Dedifferentiated amniotic fluid mesenchymal stem cell (primary cell): ENCODE measurements around the gene LIG4.
"Not testable (repeated sequence)": the region's sequence is repeated elsewhere in the genome, so short reads cannot be mapped to it uniquely, and the experiment has no call there.

ENCODE experiments used
- DNase-seq: peaks from one replicate; pipeline ENCODE4 v3.0.0-alpha.2; 2016; ENCODE audit errors: extremely low spot score

The LIG4 gene

DNA sequence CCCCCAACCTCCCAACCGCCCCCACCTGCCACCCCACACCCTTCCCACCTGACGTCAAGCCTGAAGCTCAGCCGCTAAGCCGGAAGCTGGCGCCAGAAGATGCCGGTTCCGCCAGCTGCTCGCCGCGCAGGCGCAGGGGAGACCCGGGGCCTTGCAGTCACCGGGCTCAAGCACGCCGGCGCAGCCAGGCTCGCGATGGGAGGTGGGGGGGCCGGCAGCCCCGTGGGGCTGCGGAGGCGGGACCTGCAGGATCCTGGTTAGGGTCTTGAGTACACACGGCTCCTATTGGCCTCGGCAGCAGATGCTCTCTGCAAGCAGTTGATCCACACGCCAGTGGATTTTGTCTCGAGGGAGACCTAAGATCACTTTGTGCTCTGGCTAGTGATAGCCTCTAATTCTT is at the start of gene LIG4:
Gene LIG4 (minus strand): TSS at position 101 of the 400 bp plus-strand sequence. CDS start 4,268 bp downstream, outside the sequence.
- peak; percentile 90 for DNase-seq

DNA sequence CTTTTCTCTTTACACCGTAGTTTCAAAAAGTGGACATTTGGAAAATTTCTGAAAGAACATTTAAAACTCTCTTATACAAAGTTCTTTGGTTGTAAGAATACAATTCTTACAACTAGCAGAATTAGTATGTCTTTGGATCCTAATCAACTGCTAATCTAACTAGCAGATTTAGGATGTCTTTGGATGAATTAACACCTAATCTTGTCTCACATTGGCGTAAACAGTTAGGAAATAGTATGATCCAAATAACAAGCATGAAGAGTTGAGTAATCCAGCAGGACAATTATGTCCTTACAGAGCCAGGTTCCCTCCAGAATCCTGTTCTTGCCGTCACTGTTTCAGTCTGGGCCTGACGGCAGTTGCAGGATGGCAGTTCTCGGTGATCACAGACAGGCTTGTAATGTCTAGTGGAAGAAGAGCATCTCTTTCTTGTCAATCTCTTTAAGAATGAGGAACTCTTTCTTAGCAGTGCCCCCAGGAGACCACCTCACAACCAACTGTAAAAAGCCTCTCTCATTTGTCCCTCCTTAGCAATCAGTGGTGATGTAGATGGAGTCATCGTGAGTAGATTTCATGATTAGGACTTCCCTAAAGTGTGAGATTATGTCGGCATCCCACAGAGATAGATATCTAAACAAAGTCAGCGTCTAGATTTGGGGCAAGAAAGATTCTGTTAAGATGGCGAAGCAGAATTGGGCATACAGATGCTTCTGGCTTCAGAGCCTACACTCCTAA is 48.5 kb upstream of the LIG4 start:
- no peak for DNase-seq

DNA sequence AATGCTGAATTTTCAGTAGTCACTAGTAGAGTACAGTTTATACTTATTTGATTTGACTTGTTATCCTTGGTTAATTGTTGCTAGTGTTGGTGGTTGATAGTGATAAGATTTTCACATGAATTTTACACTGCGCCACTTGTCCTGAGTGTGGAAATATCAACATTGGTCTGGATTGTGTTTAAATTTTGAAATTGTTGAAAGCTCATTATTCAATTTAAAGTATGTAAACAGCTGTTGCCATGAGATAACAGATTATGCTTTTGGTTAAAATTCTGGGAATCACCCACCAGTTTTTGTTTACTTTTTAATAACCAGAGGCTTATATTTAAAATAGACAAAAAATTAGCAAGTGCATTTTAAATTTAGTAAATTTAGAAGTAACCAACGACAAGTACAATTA is 41.9 kb upstream of the LIG4 start:
- DNase-seq: no peak

DNA sequence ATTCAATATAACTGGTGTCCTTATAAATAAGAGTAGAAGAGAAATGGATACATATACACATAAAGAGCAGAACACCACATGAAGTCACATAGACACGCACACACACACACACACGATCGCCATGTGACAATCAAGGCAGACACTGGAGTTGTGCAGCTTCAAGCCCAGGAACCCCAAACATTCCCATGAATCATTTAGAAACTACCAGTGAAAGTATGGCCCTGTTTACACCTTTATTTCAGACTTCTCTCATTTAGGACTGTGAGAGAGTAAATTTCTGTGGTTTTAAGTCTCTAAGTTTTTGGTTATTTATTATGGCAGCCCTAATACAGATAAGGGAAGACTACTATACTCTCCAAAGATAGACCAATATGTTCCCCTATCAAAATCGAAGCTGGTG is 33.8 kb upstream of the LIG4 start:
- no peak for DNase-seq

DNA sequence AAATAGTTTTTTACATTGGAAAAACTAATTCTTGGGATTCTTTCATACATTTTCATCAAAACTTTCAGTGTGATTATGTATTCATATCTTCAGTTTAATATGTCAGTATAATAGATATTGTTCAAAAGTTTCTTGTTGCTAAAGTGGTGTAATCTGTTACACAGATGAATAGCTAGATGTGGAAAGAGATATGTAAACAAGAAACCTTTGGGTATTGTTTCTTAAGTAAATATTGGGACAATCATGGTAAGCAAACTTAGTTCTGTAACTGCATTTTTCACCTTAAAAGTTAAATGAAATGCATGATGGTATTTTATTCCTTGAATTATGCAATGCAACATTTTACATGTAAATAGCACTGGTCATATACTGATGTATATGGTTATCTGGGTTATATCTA is 15.0 kb upstream of the LIG4 start:
- no peak for DNase-seq

DNA sequence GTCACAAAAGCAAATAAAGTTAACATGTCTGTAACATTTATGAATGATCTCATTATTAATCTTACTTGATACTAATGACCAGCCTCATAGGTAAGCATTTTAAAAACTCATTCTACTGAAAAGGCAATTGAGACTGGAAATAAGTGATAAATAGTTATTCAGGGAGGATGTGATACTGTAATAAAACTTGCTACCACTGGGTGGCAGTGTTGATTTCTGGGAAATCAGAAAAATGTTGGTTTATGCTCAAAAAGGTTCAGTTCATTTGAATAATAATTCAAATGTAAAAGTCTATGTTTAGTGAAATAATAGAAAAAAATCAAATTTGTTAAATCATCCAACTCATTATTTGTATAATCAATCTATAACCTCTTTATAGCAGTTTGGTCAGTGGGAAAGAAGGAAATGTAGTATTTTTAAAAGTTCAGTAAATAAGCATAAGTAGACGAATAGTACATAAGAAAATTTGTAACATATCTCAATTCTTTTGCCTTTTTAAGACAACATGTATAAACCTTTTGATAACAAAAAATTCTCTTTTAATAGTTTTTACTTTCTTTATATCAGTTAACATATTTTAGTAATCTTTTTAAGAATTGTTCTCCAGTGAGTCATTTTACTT is 12.4 kb upstream of the LIG4 start:
- DNase-seq: peak; percentile 61

DNA sequence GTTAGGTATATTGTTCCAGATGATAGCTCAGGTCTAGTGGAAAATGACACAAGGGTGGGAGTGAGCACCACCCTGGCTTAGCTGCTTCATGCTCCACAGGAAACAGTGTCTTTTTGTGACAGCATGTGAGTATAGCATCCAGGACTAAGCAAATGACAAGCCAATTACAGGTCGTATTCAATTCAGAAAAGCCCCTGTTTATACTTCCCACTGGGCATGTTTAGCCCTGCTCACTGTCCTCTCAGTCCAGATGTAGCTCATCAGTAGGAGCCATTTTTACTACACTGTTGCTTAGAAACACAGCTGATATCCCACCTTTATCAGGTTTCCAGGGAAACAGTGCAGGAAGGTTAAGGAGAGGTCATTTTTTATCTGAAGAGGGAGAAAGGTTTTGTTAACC is 10.8 kb upstream of the LIG4 start:
- DNase-seq: no peak

DNA sequence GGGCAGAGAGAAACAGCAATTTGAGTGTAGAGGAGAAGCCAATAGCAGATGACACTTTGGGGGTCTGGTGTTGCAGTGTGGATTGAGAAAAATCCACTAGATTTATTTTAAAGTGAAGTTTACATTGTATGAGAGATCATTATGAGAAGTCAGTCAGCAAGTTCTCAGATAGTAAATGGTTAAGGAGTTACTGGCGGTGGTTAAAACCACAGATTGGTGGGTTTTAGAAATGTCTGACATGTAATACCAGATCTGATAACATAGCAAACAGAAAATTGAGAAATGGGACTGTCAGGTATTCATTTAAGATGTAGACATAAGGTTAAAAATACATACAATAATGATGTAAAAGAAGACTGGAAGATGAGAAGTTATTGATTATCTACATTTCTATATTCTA is 10.1 kb upstream of the LIG4 start:
- DNase-seq: no peak

DNA sequence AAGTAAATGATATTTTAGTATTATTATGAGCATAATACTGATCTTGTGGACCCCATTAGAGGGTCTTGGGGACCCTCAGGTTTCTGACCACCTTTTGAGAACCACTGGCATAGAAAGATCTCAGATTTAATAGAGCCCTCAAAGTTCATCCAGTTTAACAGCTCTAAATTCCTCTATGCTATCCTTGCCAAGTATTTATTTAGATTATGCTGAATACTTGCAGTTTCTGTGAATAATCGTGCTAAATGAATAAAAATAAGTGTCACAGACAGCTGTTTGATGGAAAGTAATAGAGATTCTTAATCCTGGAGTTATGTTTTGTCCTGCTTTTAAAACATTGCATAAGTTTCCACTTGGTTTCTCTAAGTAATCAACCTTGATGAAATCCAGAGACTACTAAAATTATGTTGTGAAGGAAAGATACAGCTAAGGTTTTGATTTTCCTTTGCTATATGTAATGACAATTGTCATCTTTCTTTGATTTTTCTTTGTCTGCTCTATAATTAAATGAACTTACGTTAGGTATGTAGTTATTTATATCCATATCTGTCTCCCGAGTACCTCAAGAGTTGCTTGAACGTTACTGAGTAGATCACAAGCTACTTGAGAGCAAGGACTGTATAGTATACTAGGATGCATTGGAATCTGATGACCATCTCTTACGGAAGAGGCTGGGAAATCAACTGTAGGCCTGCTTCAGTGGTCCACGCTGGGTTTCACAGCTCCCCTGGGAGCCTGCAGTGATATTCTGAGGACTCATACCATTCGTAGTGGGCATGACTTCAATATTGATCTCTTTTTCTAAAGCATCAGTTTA is 8.6 kb upstream of the LIG4 start:
- no peak for DNase-seq

DNA sequence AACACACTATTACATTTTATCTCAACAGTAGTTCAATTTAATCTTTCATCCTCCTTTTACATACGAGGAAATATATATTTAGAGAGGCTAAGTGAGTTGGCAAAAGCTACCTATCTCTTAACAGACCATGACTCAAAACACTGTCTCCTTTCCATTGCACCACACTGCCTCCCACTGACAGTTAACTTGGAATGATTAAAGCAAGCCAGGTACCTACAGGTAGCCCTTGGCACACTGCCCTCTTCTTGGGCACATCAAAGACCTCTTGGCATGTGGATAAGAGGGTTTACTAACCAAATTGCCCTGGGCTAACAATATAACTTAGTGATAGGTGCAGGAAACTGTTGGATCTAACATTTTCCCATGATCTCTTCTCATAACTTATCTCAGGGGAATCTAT is 4.7 kb upstream of the LIG4 start:
- DNase-seq: no peak

DNA sequence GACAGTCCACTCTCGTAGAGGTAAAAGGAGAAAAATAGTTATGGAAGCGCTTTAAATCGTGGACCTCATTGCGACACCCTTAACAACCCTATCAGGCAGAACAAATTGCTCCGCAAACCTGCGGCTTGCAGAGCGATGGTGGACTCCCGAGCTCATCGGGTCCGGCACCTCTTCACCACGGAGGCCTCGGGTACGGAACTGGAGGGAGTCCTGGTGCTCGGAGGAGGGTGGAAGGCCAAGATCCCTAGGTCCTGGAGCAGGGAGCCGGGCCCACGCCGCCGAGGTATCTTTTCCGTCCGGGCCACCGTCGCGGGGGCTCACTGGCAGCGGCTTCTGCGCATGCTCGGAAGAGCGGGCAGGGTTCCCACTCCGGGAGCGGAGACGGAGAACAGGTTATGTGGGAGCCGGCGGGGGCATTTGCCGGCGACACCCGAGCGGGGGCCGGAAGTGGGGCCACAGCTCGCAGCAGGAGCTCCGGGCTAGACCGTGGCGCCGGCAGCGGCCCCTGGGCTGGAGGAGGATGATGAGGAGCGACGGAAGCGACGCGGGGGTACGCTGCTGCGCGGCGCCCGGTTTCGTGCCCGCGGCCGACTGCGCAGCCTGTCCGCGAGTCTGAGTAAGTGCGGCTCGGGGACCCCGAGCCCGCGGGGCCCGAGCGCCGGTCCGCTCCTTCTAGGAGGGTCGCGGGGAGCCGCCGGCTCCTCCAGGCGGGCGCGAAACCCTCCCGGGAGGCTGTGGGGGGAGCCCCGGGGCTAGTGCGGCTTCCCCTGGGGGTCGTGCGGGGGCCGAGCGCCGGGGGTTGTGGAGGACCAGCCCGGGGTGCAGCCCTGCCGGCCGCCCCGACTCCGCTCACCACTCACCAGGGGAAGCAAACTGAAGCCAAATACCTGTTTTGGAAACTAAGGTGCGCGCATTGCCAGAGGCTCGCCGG is 3.0 kb upstream of the LIG4 start, which contains the start of gene ABHD13:
Gene ABHD13 (plus strand): TSS at position 349 of the 931 bp plus-strand sequence. CDS start 10,827 bp downstream, outside the sequence.
- DNase-seq: peak; percentile 76

DNA sequence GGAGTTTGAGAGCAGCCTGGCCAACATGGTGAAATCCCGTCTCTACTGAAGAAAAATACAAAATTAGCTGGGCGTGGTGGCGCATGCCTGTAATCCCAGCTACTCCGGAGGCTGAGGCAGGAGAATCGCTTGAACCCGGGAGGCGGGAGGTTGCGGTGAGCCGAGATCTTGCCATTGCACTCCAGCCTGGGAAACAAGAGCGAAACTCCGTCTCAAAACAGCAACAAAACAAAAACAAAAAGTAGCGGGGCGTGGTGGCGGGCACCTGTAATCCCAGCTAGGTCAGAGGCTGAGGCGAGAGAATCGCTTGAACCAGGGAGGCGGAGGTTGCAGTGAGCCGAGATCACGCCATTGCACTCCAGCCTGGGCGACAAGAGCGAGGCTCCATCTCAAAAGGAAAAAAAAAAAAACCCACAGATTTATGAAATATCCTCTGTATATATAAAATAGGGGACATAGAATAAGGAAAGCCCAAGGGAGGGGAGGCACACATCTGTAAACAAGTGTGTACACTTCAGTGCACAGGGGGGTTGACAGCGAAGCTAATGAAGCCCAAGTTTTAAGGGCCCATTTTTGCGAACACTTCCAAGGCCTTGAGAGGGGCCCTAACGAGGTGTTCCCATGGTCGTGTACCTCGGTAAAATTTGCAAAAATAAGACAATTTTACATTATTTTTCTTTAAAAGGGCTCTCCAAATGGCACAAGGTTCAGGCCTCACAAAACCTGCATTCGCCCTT is 2.1 kb upstream of the LIG4 start:
- DNase-seq: not testable (repeated sequence)

DNA sequence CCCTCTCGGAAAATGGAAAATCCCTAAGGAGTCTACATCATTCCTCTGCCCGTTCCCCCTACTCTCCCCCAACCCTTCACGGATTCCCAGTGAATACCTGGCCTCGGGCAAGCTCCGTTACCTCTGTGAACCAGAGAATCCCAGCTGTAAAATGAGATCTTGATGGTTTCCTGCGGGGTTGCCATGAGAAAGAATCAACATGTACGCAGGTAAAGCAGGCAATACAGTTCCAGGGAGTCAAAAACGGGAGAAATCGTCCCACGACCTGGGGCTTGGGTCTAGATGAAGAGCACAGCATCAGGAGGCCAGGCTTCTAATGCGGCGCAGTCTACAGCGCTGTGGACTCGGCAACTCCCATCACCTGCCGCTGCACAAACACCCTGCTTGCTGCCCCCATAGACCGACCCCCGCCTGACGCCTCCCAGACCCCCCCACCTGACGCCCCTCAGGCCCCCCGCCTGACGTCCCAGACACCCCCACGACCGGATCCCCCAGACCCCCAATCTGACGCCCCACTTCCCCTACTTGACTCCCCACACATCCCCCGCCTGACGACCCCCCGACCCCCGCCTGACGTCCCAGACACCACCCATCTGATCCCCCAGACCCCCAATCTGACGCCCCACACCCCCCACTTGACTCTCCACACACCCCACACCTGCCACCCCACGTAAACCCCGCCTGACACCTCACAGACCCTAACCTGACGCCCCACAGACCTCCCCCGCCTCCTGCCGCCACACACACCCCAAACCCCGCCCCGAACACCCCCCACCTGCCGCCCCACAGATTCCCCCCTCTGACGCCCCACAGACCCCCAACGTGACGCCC is 680 bp downstream of the LIG4 start:
- DNase-seq: no peak

DNA sequence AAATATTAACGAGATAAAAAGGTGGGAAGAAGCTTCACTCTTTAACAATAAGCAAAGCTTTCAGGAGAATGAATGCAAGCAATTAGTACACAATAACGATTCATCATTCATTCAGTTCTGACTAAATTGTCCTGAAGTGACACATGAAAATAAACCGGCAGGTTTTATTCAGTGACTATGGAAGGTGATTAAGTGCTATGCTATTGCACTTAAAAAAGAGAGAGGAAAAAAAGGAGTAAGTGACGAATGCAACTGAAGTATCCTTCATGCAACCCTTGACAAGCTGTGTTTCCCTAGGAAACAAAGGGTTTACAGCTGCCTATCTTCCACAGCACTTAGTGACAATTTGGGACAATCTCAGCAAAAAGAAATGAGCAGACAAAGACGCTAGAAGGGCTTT is 1.4 kb downstream of the LIG4 start:
- DNase-seq: no peak

DNA sequence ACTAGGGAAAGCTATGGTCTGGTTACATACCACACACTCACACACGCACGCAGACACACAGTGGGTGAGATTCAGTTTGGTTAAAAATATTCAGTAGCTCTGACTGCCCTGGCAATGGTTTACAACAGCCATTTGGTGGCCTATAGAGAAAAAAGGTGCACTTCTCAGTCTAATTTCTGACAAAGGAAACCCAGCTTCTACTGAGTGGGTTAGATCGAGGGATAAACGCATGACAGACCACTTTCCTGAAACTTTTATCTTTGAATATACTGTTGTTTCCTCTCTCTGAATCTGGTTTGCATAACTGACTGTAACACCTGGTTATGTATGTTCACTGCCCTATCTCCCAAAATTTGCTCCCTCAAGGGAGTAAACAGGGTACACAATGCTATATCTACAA is 2.5 kb downstream of the LIG4 start:
- no peak for DNase-seq

DNA sequence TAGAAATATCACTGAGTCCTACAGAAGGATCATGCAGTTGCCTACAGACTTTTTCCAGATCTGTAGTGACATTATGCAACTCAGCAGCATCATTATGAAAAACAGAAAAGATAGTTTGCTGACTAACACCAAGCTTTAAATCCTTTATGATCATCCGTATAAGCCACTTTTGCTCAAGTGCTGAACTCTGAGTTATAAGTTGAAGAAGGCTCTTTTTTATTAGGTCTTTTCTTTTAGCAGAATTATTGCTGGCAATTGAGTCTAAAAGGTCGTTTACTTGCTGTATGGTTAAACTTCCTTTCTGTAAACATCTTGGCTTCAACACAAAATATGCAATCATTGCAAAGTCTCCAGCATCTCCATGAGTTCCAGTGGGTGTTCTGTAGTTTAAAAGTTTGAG is 4.8 kb downstream of the LIG4 start:
- DNase-seq: no peak

DNA sequence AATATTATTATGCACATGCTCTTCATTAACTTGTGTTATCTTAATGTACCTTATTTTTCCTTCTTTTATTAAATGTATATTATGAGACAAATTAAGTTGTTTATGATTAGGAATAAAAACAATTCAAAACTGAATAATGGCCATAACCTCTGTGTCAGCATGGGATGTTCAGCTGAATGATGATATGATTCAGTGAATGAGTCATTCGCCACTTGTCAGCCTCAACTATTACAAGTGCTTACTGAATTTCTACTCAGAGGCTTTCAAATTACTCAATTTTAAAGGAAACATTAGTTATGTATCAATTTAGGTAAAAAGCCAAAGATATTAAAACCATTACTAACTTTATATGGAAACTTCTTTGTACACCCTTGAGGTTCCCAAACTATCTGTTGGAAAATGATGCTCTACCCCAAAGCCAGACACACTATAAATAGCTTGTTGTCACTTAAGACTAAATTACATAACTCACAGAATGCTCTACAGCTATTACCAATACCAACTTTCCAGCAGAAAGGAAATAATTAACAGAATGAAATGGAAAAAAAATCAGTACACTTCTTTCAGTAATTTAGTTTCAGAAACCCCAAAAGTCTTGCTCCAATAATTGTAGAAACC is 14.4 kb downstream of the LIG4 start:
- no peak for DNase-seq

DNA sequence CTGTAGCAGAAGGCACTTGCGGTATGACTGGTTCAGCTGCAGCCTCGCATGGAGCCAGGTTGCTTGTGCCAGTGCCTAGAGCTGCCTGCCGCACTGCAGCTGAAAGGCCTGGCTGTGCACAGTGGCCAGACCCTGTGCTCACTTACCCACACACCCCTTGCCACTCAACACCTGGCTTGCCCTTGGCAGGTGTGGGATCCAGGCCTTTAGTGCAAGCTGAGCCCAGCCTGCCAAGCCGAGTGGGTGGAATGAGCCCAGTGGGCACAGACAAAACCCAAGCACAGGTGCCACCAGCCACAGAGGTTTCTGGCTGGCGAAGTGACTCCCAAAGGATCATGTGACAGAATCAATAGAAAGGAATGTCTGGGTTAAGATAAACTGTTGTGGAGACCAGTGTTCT is 19.5 kb downstream of the LIG4 start:
- no peak for DNase-seq

DNA sequence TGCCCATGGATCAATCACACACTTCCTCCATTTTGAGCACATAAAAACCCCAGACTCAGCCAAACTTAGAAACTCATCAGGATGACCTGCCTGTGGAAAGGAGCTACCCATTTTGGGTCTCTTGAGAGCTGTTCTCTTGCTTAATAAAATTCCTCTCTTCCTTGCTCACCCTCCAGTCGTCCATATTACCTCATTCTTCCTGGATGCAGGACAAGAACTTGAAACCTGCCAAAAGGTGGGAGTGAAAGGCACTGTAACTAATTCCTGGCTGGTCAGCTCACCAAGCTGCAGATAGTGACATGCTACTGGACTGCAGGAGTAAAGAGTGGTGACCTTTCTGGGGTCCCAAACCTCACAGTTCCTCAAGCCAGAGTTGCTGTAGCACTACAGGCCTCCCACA is 20.2 kb downstream of the LIG4 start:
- DNase-seq: no peak
